ENCODE data around the gene ZNF182. TPM values are rescaled to one million over a fixed set of nuclear protein-coding genes. Genes with fewer than 3 reads are reported as not detected.
"Not testable (repeated sequence)": the region's sequence is repeated elsewhere in the genome, so short reads cannot be mapped to it uniquely, and the experiment has no call there.

The ZNF182 gene
- total RNA-seq, 6 experiments from 2014 or later, result 2.0 to 2.7 (median 2.5) TPM

GRCh38 chrX:47933946-47934345 is 69.8 kb downstream of the ZNF182 start:
- Mint-ChIP-seq H3K36me3 (ENCODE audit: low read depth) (no peaks in the 10 kb centered on the region), H3K9me3 (no peaks in the 10 kb centered on the region), H3K4me1 (ENCODE audit: low read depth) (no peaks in the 10 kb centered on the region), H3K4me3 (no peak overlapping the region), H3K27ac (no peak overlapping the region), H3K27me3 (ENCODE audit: insufficient read depth) (no peaks in the 10 kb centered on the region)
- no peak for TF ChIP-seq CTCF (IDR thresholded peaks at IDR 0.05)
- DNase-seq, result no peak

GRCh38 chrX:47931970-47932369 is 71.8 kb downstream of the ZNF182 start:
- H3K27me3 Mint-ChIP-seq (ENCODE audit: insufficient read depth); DNase-seq; H3K9me3 Mint-ChIP-seq; H3K27ac Mint-ChIP-seq; H3K4me1 Mint-ChIP-seq (ENCODE audit: low read depth); H3K4me3 Mint-ChIP-seq; H3K36me3 Mint-ChIP-seq (ENCODE audit: low read depth): not testable (repeated sequence)

DNA sequence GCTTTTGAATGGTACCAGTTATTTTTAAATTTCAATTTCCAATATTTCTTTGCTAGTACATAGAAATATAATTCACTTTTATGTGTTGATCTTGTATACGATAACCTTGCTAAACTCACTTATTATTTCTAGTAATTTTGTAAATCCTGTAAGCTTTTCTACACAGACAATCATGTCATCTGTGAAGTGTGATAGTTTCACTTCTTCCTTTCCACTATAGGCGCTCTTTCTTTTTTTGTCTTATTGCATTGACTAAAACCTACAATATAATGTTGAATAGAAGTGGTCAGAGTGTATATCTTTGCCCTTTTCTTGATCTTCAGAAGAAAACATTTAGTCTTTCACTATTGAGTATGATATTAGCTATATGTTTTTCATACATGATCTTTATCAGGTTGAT is 76.6 kb downstream of the ZNF182 start:
- Mint-ChIP-seq H3K27ac (no peak overlapping the region), H3K4me1 (ENCODE audit: low read depth) (no peaks in the 10 kb centered on the region), H3K4me3 (no peak overlapping the region), H3K9me3 (no peaks in the 10 kb centered on the region; the same call in 1 of the 2 replicates), H3K36me3 (ENCODE audit: low read depth) (no peaks in the 10 kb centered on the region), H3K27me3 (ENCODE audit: insufficient read depth) (peaks cover 3% of the 10 kb centered on the region; the same call in 1 of the 2 replicates)
- DNase-seq, result no peak
- TF ChIP-seq CTCF (IDR thresholded peaks at IDR 0.05), result no peak

Other genes with a start within 250 kb of the ZNF182 start
- 1 to 10 TPM; 5.1 to 8.3 (median 6.2) TPM for gene ZNF81, start 167.1 kb downstream of the ZNF182 start, total RNA-seq (2021; fragmentation: NEBNext Ultra II Directional; extraction: Animal tissue kit (Norgen Biotek cat#: 25700))
- gene SPACA5, start 3.0 kb upstream of the ZNF182 start, total RNA-seq (2021; fragmentation: NEBNext Ultra II Directional; extraction: Animal tissue kit (Norgen Biotek cat#: 25700)), result not detected
- gene ZNF630, start 67.7 kb upstream of the ZNF182 start, total RNA-seq (2021; fragmentation: NEBNext Ultra II Directional; extraction: Animal tissue kit (Norgen Biotek cat#: 25700)), result under 1 TPM; 0.26 to 0.87 (median 0.43) TPM
- not detected for gene SPACA5B, start 126.6 kb upstream of the ZNF182 start, total RNA-seq (2021; fragmentation: NEBNext Ultra II Directional; extraction: Animal tissue kit (Norgen Biotek cat#: 25700))
- not detected for gene SSX5, start 192.8 kb upstream of the ZNF182 start, total RNA-seq (2021; fragmentation: NEBNext Ultra II Directional; extraction: Animal tissue kit (Norgen Biotek cat#: 25700))